Trophoblast cell (in vitro differentiated cells and primary cell): ENCODE data around the gene AADACL4.

Experiments used
- DNase-seq, 2 donors: peaks; one replicate each; pipeline ENCODE4 v3.0.0-alpha.2; 2016
- H2AFZ ChIP-seq: 2 replicates; pipeline ENCODE4 v1.6.1; 2013; ENCODE audit warnings: low read length, moderate library complexity, mild to moderate bottlenecking; ENCODE audit not compliant: insufficient read depth, poor library complexity
- H2AK5ac ChIP-seq: 2 replicates; pipeline ENCODE4 v1.6.1; 2013; ENCODE audit warnings: mild to moderate bottlenecking, low read length
- H2BK120ac ChIP-seq: 2 replicates; pipeline ENCODE4 v1.6.1; 2013; ENCODE audit warnings: low read length, mild to moderate bottlenecking, moderate library complexity; ENCODE audit not compliant: insufficient read depth, poor library complexity
- H2BK12ac ChIP-seq: 2 replicates; pipeline ENCODE4 v1.6.1; 2013; ENCODE audit warnings: mild to moderate bottlenecking, low read length, moderate library complexity
- H2BK5ac ChIP-seq: 2 replicates; pipeline ENCODE4 v1.6.1; 2013; ENCODE audit warnings: low read length, low read depth, moderate library complexity, mild to moderate bottlenecking; ENCODE audit not compliant: poor library complexity
- H3K14ac ChIP-seq: 2 replicates; pipeline ENCODE4 v1.6.1; 2013; ENCODE audit warnings: mild to moderate bottlenecking, low read length
- H3K18ac ChIP-seq: 2 replicates; pipeline ENCODE4 v1.6.1; 2013; ENCODE audit warnings: mild to moderate bottlenecking, low read length
- H3K23ac ChIP-seq: 2 replicates; pipeline ENCODE4 v1.6.1; 2013; ENCODE audit warnings: low read length
- H3K27ac ChIP-seq: 2 replicates; pipeline ENCODE4 v1.5.1; 2013; ENCODE audit warnings: low read depth, mild to moderate bottlenecking, inconsistent platforms, low read length, moderate library complexity
- H3K27me3 ChIP-seq: 2 replicates; pipeline ENCODE4 v1.6.1; 2013; ENCODE audit warnings: inconsistent platforms, mild to moderate bottlenecking, low read length, moderate library complexity; ENCODE audit not compliant: insufficient read depth
- H3K36me3 ChIP-seq, 2 experiments: 1 replicate in 1 of 2; 2 replicates in 1 of 2; pipeline ENCODE4 v1.6.1; 2013; ENCODE audit warnings: low read length in 2 of 2, mild to moderate bottlenecking in 2 of 2, moderate library complexity in 1 of 2; ENCODE audit not compliant: insufficient read depth in 2 of 2, control insufficient read depth in 1 of 2
- H3K4ac ChIP-seq: 2 replicates; pipeline ENCODE4 v1.6.1; 2013; ENCODE audit warnings: low read depth, mild to moderate bottlenecking, low read length, moderate library complexity
- H3K4me1 ChIP-seq, 2 experiments: 1 replicate in 1 of 2; 2 replicates in 1 of 2; pipeline ENCODE4 v1.6.1; 2013; ENCODE audit warnings: low read length in 2 of 2, mild to moderate bottlenecking in 2 of 2, moderate library complexity in 1 of 2; ENCODE audit not compliant: insufficient read depth in 2 of 2, control insufficient read depth in 1 of 2
- H3K4me2 ChIP-seq: 2 replicates; pipeline ENCODE4 v1.6.1; 2013; ENCODE audit warnings: inconsistent platforms, mild to moderate bottlenecking, low read length, moderate library complexity
- H3K4me3 ChIP-seq: 2 replicates; pipeline ENCODE4 v1.5.1; 2013; ENCODE audit warnings: mild to moderate bottlenecking, low read depth, low read length, inconsistent platforms
- H3K79me1 ChIP-seq: one replicate; pipeline ENCODE4 v1.6.1; 2013; ENCODE audit warnings: low read length
- H3K79me2 ChIP-seq: 2 replicates; pipeline ENCODE4 v1.6.1; 2013; ENCODE audit warnings: low read length, mild to moderate bottlenecking; ENCODE audit not compliant: control insufficient read depth, insufficient read depth, poor library complexity
- H3K9ac ChIP-seq: 2 replicates; pipeline ENCODE4 v1.6.1; 2013; ENCODE audit warnings: mild to moderate bottlenecking, low read length
- H3K9me3 ChIP-seq: 2 replicates; pipeline ENCODE4 v1.6.1; 2013; ENCODE audit warnings: low read depth, mild to moderate bottlenecking, control low read depth, inconsistent platforms, low read length; ENCODE audit not compliant: insufficient read depth
- H4K12ac ChIP-seq: 2 replicates; pipeline ENCODE4 v1.6.1; 2013; ENCODE audit warnings: low read depth, mild to moderate bottlenecking, low read length, moderate library complexity
- H4K8ac ChIP-seq: 2 replicates; pipeline ENCODE4 v1.6.1; 2013; ENCODE audit warnings: low read depth, mild to moderate bottlenecking, low read length, moderate library complexity
- H4K91ac ChIP-seq: one replicate; pipeline ENCODE4 v1.6.1; 2013; ENCODE audit warnings: low read depth, mild to moderate bottlenecking, low read length, moderate library complexity
- WGBS: extraction: QIAGEN DNeasy Blood & Tissue Kit; methylation state at CpG from one replicate; pipeline ENCODE4 v1.1.7; 2013; ENCODE audit warnings: missing lambda C conversion rate; ENCODE audit not compliant: insufficient read length, insufficient coverage; ENCODE audit errors: extremely low coverage; 5-methylcytosine and 5-hydroxymethylcytosine counted together

Gene AADACL4

GRCh38 chr1:12662556-12662955 is 18.7 kb downstream of the AADACL4 start:
- H3K79me1 ChIP-seq, result no peaks in the 10 kb centered on the region
- H3K9me3 ChIP-seq, result no peaks in the 10 kb centered on the region
- no peak overlapping the region for H2BK5ac ChIP-seq
- no peak overlapping the region for H3K4ac ChIP-seq
- H3K4me2 ChIP-seq, result no peak overlapping the region
- no peak overlapping the region for H3K27ac ChIP-seq
- no peak overlapping the region for H2AK5ac ChIP-seq
- H3K27me3 ChIP-seq, result no peaks in the 10 kb centered on the region
- no peak overlapping the region for H4K8ac ChIP-seq
- no peak overlapping the region for H2AFZ ChIP-seq
- DNase-seq, result no peak
- H4K12ac ChIP-seq, result no peak overlapping the region
- no peak overlapping the region for H3K14ac ChIP-seq
- no peak overlapping the region for H3K9ac ChIP-seq
- H3K79me2 ChIP-seq, result no peaks in the 10 kb centered on the region
- no peaks in the 10 kb centered on the region for H3K36me3 ChIP-seq
- H3K18ac ChIP-seq, result no peak overlapping the region
- no peak overlapping the region for H2BK120ac ChIP-seq
- no CpG with 5 or more reads among the region's 1 CpG for WGBS
- H4K91ac ChIP-seq, result no peak overlapping the region
- H2BK12ac ChIP-seq, result no peak overlapping the region
- no peaks in the 10 kb centered on the region for H3K4me1 ChIP-seq
- H3K23ac ChIP-seq, result no peak overlapping the region
- H3K4me3 ChIP-seq, result no peak overlapping the region

DNA sequence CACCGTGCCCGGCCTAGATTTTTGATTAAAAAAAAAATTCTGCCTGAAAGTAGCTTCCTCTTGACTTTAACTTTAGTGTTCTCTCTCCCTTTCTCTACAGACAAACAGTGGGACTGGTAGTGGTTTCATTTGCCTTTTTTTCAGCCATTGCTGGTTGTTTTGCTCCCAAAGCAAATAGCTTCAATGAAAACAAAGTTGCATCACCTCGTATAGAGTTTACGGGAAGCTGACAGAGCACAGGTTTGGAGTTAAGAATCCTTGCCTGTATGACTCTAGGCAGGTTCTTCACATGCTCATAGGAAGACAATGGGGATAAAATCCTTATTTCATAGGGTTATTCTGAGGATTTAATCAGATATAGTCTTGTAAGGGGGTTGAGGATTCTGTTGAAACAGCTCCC is 21.6 kb downstream of the AADACL4 start:
- H3K27me3 ChIP-seq, result no peaks in the 10 kb centered on the region
- no peak overlapping the region for H3K14ac ChIP-seq
- no peaks in the 10 kb centered on the region for H3K79me1 ChIP-seq
- H2BK12ac ChIP-seq, result no peak overlapping the region
- no peak overlapping the region for H2AFZ ChIP-seq
- no peak overlapping the region for H3K4me2 ChIP-seq
- H4K8ac ChIP-seq, result no peak overlapping the region
- no peaks in the 10 kb centered on the region for H3K79me2 ChIP-seq
- H4K12ac ChIP-seq, result no peak overlapping the region
- no peak overlapping the region for H2BK5ac ChIP-seq
- H4K91ac ChIP-seq, result no peak overlapping the region
- no peak overlapping the region for H3K27ac ChIP-seq
- no peaks in the 10 kb centered on the region for H3K36me3 ChIP-seq
- H3K9me3 ChIP-seq, result no peaks in the 10 kb centered on the region
- H3K4ac ChIP-seq, result no peak overlapping the region
- no peak overlapping the region for H2AK5ac ChIP-seq
- no peak overlapping the region for H3K4me3 ChIP-seq
- H3K23ac ChIP-seq, result no peak overlapping the region
- H3K18ac ChIP-seq, result no peak overlapping the region
- H2BK120ac ChIP-seq, result no peak overlapping the region
- DNase-seq, result no peak
- no peaks in the 10 kb centered on the region for H3K4me1 ChIP-seq
- no peak overlapping the region for H3K9ac ChIP-seq
- WGBS, result no CpG with 5 or more reads among the region's 4 CpGs

DNA sequence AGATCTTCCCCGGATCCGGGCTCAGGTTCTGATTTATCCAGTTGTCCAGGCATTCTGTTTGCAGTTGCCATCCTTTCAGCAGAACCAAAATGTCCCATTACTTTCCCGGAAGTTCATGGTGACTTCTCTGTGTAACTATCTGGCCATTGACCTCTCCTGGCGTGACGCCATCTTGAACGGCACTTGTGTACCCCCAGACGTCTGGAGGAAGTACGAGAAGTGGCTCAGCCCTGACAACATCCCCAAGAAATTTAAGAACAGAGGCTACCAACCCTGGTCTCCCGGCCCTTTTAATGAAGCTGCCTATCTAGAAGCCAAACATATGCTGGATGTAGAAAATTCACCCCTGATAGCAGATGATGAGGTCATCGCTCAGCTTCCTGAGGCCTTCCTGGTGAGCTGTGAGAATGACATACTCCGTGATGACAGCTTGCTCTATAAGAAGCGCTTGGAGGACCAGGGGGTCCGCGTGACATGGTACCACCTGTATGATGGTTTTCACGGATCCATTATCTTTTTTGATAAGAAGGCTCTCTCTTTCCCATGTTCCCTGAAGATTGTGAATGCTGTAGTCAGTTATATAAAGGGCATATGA is 22.4 kb downstream of the AADACL4 start:
- Histone ChIP-seq H3K36me3 (no peaks in the 10 kb centered on the region), H3K4me1 (no peaks in the 10 kb centered on the region), H3K18ac (no peak overlapping the region), H3K79me1 (no peaks in the 10 kb centered on the region), H4K8ac (no peak overlapping the region), H3K79me2 (no peaks in the 10 kb centered on the region), H3K9ac (no peak overlapping the region), H2BK5ac (no peak overlapping the region), H3K4me3 (no peak overlapping the region), H3K27me3 (no peaks in the 10 kb centered on the region), H2AFZ (no peak overlapping the region), H4K91ac (no peak overlapping the region), H3K23ac (no peak overlapping the region), H3K14ac (no peak overlapping the region), H4K12ac (no peak overlapping the region), H3K4ac (no peak overlapping the region), H3K27ac (no peak overlapping the region), H2AK5ac (no peak overlapping the region), H3K4me2 (no peak overlapping the region), H3K9me3 (no peaks in the 10 kb centered on the region), H2BK120ac (no peak overlapping the region), H2BK12ac (no peak overlapping the region)
- DNase-seq, result no peak
- no CpG with 5 or more reads among the region's 15 CpGs for WGBS

DNA sequence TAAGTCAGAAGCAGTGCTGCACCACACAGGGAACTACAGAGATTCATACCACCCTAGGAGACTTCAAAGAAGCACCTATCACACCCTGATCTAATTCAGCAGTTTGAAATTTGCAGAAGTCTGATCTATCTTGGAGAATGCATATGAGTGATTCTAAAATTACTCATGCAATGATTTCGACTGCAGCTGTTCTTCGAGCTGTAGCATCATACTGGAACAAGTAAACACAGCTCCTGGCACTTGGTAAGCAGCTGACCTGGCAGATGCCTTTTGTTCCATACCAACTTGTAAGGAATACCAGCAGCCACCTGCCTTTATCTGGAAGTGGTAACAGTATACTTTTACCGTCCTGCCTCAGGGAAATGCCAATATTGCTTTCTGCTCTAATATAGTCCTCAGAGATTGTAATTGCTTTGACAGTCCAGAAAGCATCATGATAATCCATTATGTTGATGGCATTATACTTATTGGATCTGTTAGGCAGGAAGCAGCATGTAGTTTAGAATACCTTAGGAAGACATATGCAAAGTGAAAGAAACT is 25.7 kb downstream of the AADACL4 start:
- Histone ChIP-seq H3K27me3 (no peaks in the 10 kb centered on the region), H4K12ac (no peak overlapping the region), H2BK120ac (no peak overlapping the region), H2BK12ac (no peak overlapping the region), H2BK5ac (no peak overlapping the region), H3K4ac (no peak overlapping the region), H3K4me2 (no peak overlapping the region), H2AK5ac (no peak overlapping the region), H4K91ac (no peak overlapping the region), H4K8ac (no peak overlapping the region), H3K79me1 (no peaks in the 10 kb centered on the region), H3K14ac (no peak overlapping the region), H3K4me3 (no peak overlapping the region), H3K27ac (no peak overlapping the region), H3K9ac (no peak overlapping the region), H3K36me3 (no peaks in the 10 kb centered on the region), H3K18ac (no peak overlapping the region), H3K79me2 (no peaks in the 10 kb centered on the region), H3K4me1 (no peaks in the 10 kb centered on the region), H2AFZ (no peak overlapping the region), H3K9me3 (no peaks in the 10 kb centered on the region), H3K23ac (no peak overlapping the region)
- peak; percentile 7 to 43 for DNase-seq
- no CpG with 5 or more reads among the region's 3 CpGs for WGBS
